Measurements from ENCODE around the gene TFE3. TPM values are rescaled to one million over a fixed set of nuclear protein-coding genes. Genes with fewer than 3 reads are reported as not detected.

Gene TFE3
- 40.9 TPM for total RNA-seq (2013)
- polyA plus RNA-seq (10 to 100 TPM; 12.8 to 41.2 (median 22.0) TPM), polyA minus RNA-seq (58.3 and 64.1 TPM in 2 replicates), total RNA-seq (61.7 to 183 (median 85.6) reads per million in 11 experiments)

- Mint-ChIP-seq H3K27me3 (ENCODE audit: low read depth in 3 of 3) (peaks cover 0 to 13% (median 0%) of the 10 kb centered on the region in 3 donors), H3K4me3 (peak within 1 kb of the TSS; percentile 91 to 95), H3K27ac (peak within 1 kb of the TSS; percentile 94 to 97 (median 96)), H3K9me3 (peaks cover 0 to 21% (median 3%) of the 10 kb centered on the region in 7 donors), H3K36me3 (peaks cover 12 to 17% of the 10 kb centered on the region in 2 donors), H3K4me1 (peaks cover 42% of the 10 kb centered on the region)
- Histone ChIP-seq H3K4me2 (replicated peaks; ENCODE audit: extremely low read depth, low read length, poor library complexity, severe bottlenecking) (peak within 1 kb of the TSS; percentile 80), H3K27ac (ENCODE audit: low read depth in 1 of 2, low read length in 2 of 2) (peak within 1 kb of the TSS; percentile 83 to 88), H2AFZ (ENCODE audit: insufficient read depth, low read depth, low read length, poor library complexity, severe bottlenecking) (peak within 1 kb of the TSS; percentile 74), H3K9me3 (replicated peaks in 1 of 2; ENCODE audit: control insufficient read depth in 1 of 2, insufficient read depth in 1 of 2, low read length in 2 of 2) (no peaks in the 10 kb centered on the region), H4K20me1 (ENCODE audit: insufficient read depth, low read length) (peaks cover 12% of the 10 kb centered on the region), H3K79me2 (ENCODE audit: insufficient read depth, low read length) (peaks cover 46% of the 10 kb centered on the region), H3K27me3 (ENCODE audit: control insufficient read depth in 2 of 2, insufficient read depth in 2 of 2, low read length in 2 of 2) (no peaks in the 10 kb centered on the region), H3K4me3 (replicated peaks in 1 of 3; ENCODE audit: low read depth in 2 of 3, low read length in 3 of 3) (peak within 1 kb of the TSS; percentile 77 to 91 (median 78)), H3K36me3 (replicated peaks in 1 of 2; ENCODE audit: control insufficient read depth in 1 of 2, insufficient read depth in 2 of 2, low read length in 2 of 2) (peaks cover 8 to 9% of the 10 kb centered on the region in 2 donors), H3K4me1 (ENCODE audit: control insufficient read depth in 1 of 2, insufficient read depth in 2 of 2, low read length in 2 of 2) (peaks cover 31 to 34% of the 10 kb centered on the region in 2 donors), H3K9ac (ENCODE audit: insufficient read depth, low read length, poor library complexity, severe bottlenecking) (peak within 1 kb of the TSS; percentile 93)
- 0% methylated on average over 23 of the region's 67 CpGs for WGBS (ENCODE audit: insufficient coverage)
- peak; percentile 57 for TF ChIP-seq CTCF (IDR thresholded peaks at IDR 0.05)
- DNase-seq: peak; percentile 97 to 99 (median 99)
- intact Hi-C loops (cut with micrococcal nuclease): loop anchor here (5.0 to 10.0 kb wide), 4 partner anchors 41 to 149 kb away; partner anchors contain the start of genes GRIPAP1 (in 2 of the 2), OTUD5 (in 1 of the 2), PIM2 (in 1 of the 2) and PQBP1 (in 1 of the 2)
Measured at GRCh38 chrX:49043220-49043986, at the start of gene TFE3. TFE3 (minus strand) TSS chrX:49043357; CDS start chrX:49043226, 131 bp downstream.

- Mint-ChIP-seq H3K27me3 (ENCODE audit: low read depth in 3 of 3) (peaks cover 0 to 4% (median 0%) of the 10 kb centered on the region in 3 donors), H3K4me1 (no peaks in the 10 kb centered on the region), H3K4me3 (no peak overlapping the region), H3K27ac (no peak overlapping the region), H3K9me3 (peaks cover 0 to 7% (median 0%) of the 10 kb centered on the region in 7 donors), H3K36me3 (no peaks in the 10 kb centered on the region)
- no peaks in the 10 kb centered on the region for H4K20me1 ChIP-seq (ENCODE audit: insufficient read depth, low read length)
- no peak overlapping the region for H3K27ac ChIP-seq (ENCODE audit: low read depth in 1 of 2, low read length in 2 of 2)
- H3K79me2 ChIP-seq (ENCODE audit: insufficient read depth, low read length): no peaks in the 10 kb centered on the region
- H3K9me3 ChIP-seq (replicated peaks in 1 of 2; ENCODE audit: control insufficient read depth in 1 of 2, insufficient read depth in 1 of 2, low read length in 2 of 2): no peaks in the 10 kb centered on the region
- intact Hi-C loops (cut with micrococcal nuclease): no loop called here
- H3K9ac ChIP-seq (ENCODE audit: insufficient read depth, low read length, poor library complexity, severe bottlenecking): no peak overlapping the region
- no CpG with 5 or more reads among the region's 4 CpGs for WGBS (ENCODE audit: insufficient coverage)
- no peaks in the 10 kb centered on the region for H3K4me1 ChIP-seq (ENCODE audit: control insufficient read depth in 1 of 2, insufficient read depth in 2 of 2, low read length in 2 of 2)
- no peak overlapping the region for H2AFZ ChIP-seq (ENCODE audit: insufficient read depth, low read depth, low read length, poor library complexity, severe bottlenecking)
- H3K36me3 ChIP-seq (replicated peaks in 1 of 2; ENCODE audit: control insufficient read depth in 1 of 2, insufficient read depth in 2 of 2, low read length in 2 of 2): no peaks in the 10 kb centered on the region
- no peak for DNase-seq
- TF ChIP-seq CTCF (IDR thresholded peaks at IDR 0.05): no peak
- H3K4me3 ChIP-seq (replicated peaks in 1 of 3; ENCODE audit: low read depth in 2 of 3, low read length in 3 of 3): no peak overlapping the region
- no peaks in the 10 kb centered on the region for H3K27me3 ChIP-seq (ENCODE audit: control insufficient read depth in 2 of 2, insufficient read depth in 2 of 2, low read length in 2 of 2)
- H3K4me2 ChIP-seq (replicated peaks; ENCODE audit: extremely low read depth, low read length, poor library complexity, severe bottlenecking): no peak overlapping the region
Measured at GRCh38 chrX:49089553-49089952, 46.4 kb upstream of the TFE3 start.
